ENCODE measurements around the gene SEZ6L2.

The SEZ6L2 gene

DNA sequence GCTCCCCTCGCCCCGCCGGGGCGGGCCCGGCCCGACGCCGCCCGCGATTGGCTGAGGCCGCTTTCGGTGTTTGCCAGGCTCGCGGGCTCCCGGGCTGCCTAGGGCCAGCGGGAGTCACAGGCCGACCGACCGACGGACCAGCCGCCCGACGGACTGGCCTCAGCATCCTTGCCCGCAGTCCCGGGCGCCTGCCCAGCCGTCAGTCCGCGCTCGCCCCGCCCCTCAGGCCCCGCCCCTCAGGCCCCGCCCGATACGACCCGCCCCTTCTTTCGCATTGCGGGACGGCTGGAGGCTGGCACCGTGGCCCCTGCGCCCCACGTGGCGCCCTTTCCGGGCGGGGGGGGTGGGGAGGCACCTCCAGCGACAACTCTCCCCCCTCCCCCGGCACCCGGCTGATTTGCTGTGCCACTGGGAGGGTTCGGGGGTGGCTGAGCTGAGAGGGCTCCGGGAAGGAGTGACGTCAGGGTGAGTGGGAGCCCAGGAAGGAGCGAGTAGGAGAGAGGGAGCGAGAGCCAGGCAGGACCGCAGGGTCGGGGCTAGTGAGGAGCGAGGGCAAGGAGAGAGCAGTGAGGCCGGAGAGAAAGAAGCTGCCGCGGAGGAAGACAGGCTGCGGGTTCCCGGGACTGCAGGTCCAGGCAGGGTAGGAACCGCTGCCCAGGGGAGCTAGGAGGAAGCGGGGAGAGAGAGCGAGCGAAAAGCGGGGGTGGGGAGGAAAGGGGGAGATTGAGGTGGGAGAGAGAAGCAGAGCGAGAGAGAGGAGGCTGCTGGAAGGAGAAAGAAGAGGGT, 945 bp upstream of the SEZ6L2 start, which contains the start of gene ASPHD1:
Gene ASPHD1 (plus strand): TSS at position 387 of the 786 bp plus-strand sequence. CDS start 484 bp downstream, outside the sequence.
- Histone ChIP-seq H3K36me3 (peaks cover 22% of the 10 kb centered on the region), H3K9me3 (no peaks in the 10 kb centered on the region), H3K27me3 (no peaks in the 10 kb centered on the region), H3K4me3 (ENCODE audit: low read depth, low read length) (peak within 1 kb of the TSS; percentile 94), H3K4me1 (peaks cover 10% of the 10 kb centered on the region)
- TF ChIP-seq, protein P1, sequence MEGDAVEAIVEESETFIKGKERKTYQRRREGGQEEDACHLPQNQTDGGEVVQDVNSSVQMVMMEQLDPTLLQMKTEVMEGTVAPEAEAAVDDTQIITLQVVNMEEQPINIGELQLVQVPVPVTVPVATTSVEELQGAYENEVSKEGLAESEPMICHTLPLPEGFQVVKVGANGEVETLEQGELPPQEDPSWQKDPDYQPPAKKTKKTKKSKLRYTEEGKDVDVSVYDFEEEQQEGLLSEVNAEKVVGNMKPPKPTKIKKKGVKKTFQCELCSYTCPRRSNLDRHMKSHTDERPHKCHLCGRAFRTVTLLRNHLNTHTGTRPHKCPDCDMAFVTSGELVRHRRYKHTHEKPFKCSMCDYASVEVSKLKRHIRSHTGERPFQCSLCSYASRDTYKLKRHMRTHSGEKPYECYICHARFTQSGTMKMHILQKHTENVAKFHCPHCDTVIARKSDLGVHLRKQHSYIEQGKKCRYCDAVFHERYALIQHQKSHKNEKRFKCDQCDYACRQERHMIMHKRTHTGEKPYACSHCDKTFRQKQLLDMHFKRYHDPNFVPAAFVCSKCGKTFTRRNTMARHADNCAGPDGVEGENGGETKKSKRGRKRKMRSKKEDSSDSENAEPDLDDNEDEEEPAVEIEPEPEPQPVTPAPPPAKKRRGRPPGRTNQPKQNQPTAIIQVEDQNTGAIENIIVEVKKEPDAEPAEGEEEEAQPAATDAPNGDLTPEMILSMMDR (IDR thresholded peaks at IDR 0.05; ENCODE audit: low read depth, low read length), result no peak
- peak; percentile 96 for DNase-seq

DNA sequence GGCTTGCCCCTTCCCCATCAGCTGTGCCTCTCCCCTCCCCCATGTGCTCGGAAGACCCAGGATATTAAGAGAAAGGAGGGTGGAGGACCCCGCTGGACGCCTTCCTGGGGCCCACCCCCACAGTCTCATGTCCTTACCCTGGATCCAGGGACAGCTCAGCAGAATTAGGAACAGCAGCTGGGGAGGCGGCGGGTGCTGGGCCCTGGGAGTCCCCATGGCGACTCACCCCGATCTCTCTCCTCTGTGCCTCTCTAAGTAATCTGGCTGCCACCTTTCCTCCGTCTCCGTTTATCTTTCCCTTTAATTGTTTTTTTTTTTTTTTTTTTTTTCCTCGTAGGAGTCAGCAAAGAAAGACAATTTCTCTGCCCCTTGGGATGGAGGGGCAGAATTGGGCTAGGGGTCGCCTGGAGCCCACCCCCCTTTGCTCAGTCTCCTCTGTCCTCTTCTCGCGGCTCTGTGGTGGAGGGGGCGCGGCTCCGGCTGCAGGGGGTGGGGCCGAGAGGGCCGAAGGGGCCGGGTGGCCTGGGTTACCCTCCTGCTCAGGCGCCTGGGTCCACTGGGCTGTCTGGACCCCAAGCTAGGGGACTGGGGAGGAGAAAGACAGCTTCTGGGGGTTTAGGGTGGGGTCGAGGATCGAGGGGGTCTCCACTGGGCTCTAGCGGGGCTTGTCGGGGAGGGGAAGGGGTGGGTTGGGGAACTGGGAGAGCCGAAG, 390 bp downstream of the SEZ6L2 start:
- peak overlapping the region; percentile 94 for H3K4me3 ChIP-seq (ENCODE audit: low read depth, low read length)
- DNase-seq, result peak; percentile 86
- TF ChIP-seq, protein P1 (IDR thresholded peaks at IDR 0.05; ENCODE audit: low read depth, low read length), result no peak
- H3K27me3 ChIP-seq, result no peaks in the 10 kb centered on the region
- no peaks in the 10 kb centered on the region for H3K9me3 ChIP-seq
- peaks cover 10% of the 10 kb centered on the region for H3K4me1 ChIP-seq
- peaks cover 20% of the 10 kb centered on the region for H3K36me3 ChIP-seq

DNA sequence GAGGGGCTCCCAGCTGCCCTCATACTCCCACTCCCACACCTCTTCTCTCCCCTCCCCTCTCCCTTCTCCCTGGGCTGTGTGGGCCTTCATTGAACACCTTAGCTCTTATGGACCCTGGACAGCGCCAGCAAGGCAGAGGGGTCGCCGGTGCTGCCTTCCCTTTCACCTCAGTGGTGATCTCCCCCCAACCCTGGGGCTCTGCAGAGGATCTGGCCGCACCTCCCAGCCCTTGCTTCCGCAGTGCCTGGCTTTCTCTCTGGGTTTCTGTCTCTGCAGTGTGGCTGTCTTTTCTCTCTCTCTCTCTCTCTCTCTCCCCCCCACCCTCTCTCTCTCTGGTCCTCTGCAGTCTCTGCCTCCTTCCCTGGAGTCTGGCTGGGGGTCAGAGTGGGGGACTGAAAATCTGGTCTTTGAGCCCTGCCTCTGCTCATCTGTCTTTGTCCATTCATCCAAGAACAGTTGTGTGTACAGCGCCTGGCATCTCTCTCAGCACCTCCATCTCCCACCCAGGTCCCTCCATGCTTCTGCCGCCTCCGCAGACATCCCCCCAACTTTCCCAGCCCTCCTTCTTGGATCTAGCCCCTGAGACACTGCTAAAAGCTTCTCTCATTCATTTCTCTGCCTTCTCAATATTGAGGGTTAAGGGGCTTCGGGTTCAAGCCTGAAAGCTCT, 1.1 kb downstream of the SEZ6L2 start:
- Histone ChIP-seq H3K9me3 (no peaks in the 10 kb centered on the region), H3K36me3 (peaks cover 17% of the 10 kb centered on the region), H3K27me3 (no peaks in the 10 kb centered on the region), H3K4me1 (peaks cover 10% of the 10 kb centered on the region), H3K4me3 (ENCODE audit: low read depth, low read length) (peak overlapping the region; percentile 94)
- no peak for DNase-seq
- TF ChIP-seq, protein P1 (IDR thresholded peaks at IDR 0.05; ENCODE audit: low read depth, low read length), result no peak

DNA sequence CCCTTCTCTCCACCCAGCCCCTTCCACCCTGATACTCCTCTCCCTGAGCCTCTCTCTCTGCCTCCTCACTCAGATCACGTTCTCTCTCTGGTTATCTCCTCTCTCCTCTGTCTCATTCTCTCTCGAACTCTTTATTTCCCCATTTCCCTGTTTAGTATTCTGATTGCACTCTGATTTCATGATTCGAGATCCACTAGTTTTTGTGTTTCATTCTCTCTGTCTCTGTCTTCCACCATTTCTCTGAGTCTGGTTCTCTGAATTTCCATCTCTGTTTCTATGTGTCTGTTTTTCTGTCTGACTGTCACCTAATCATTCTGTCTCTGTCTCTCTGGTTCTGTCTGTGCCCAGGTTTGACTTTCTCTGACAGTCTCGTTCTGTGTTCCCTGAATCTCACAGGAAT, 2.0 kb downstream of the SEZ6L2 start:
- Histone ChIP-seq H3K9me3 (no peaks in the 10 kb centered on the region), H3K4me3 (ENCODE audit: low read depth, low read length) (no peak overlapping the region; the same call in 1 of the 2 replicates), H3K4me1 (peaks cover 10% of the 10 kb centered on the region), H3K27me3 (no peaks in the 10 kb centered on the region), H3K36me3 (peaks cover 18% of the 10 kb centered on the region)
- TF ChIP-seq, protein P1 (IDR thresholded peaks at IDR 0.05; ENCODE audit: low read depth, low read length), result no peak
- DNase-seq, result no peak

DNA sequence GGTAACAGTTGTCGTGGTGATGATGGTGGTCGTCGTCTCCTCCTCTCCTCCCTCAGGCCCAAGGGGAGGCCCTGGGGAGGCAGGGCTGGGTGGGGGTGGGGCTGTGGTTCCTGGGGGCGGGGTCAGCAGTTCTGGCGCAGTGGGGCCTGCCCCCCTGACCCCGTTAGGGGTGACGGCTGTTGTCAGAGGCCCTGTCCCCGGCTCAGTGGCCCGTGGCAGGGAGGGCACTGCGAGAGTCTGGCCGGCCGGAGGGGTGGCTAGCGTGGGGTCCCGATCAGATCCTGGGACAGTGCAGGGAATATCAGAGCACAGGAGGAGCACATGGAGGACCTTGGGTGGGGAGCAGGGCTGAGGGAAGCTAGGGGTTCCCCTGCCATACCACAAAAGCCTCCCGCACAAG, 2.5 kb downstream of the SEZ6L2 start:
- Histone ChIP-seq H3K9me3 (no peaks in the 10 kb centered on the region), H3K27me3 (no peaks in the 10 kb centered on the region), H3K4me1 (peaks cover 10% of the 10 kb centered on the region), H3K36me3 (peaks cover 18% of the 10 kb centered on the region), H3K4me3 (ENCODE audit: low read depth, low read length) (no peak overlapping the region)
- TF ChIP-seq, protein P1 (IDR thresholded peaks at IDR 0.05; ENCODE audit: low read depth, low read length), result no peak
- no peak for DNase-seq
